Tibial nerve (tissue), 3 donors: ENCODE data around the gene COL4A6.

Experiments
- POLR2A ChIP-seq, 2 donors: fragments of 450-650 bp; IDR thresholded peaks; one replicate each; pipeline ENCODE4 v1.6.1; 2017; ENCODE audit warnings: antibody characterized with exemption in 2 of 2, mild to moderate bottlenecking in 2 of 2, moderate library complexity in 2 of 2
- TF ChIP-seq, protein P1 (sequence below), 5 experiments: fragments of 200-600 bp in 3 of 5; fragments of 450-650 bp in 2 of 5; sonication (generic) in 3 of 5; IDR thresholded peaks; one replicate each; pipeline ENCODE4 v1.5.1; 2016 to 2019; ENCODE audit warnings: antibody characterized with exemption in 5 of 5, mild to moderate bottlenecking in 3 of 5, moderate library complexity in 2 of 5

DNA sequence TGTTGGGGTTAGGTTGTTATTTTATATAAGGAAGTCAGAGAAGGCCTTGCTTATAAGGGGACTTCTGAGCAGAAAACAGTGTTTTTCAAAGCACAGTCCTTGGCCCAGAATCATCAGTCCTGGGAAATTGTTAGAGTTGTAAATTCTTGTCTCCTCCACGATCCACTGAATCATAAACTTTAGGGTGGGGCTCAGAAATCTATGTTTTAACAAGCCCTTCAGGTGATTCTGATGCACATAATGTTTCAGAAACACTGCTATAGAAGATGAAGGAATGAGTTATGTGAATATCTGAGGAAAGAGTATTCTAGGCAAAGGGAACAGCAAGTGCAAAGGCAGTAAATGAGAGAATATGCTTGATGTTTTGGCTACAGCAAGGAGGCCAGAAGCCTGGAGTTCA, 121.8 kb downstream of the COL4A6 start:
- TF ChIP-seq POLR2A (IDR thresholded peaks at IDR 0.05), result no peak
- TF ChIP-seq, protein P1, sequence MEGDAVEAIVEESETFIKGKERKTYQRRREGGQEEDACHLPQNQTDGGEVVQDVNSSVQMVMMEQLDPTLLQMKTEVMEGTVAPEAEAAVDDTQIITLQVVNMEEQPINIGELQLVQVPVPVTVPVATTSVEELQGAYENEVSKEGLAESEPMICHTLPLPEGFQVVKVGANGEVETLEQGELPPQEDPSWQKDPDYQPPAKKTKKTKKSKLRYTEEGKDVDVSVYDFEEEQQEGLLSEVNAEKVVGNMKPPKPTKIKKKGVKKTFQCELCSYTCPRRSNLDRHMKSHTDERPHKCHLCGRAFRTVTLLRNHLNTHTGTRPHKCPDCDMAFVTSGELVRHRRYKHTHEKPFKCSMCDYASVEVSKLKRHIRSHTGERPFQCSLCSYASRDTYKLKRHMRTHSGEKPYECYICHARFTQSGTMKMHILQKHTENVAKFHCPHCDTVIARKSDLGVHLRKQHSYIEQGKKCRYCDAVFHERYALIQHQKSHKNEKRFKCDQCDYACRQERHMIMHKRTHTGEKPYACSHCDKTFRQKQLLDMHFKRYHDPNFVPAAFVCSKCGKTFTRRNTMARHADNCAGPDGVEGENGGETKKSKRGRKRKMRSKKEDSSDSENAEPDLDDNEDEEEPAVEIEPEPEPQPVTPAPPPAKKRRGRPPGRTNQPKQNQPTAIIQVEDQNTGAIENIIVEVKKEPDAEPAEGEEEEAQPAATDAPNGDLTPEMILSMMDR (IDR thresholded peaks at IDR 0.05), result no peak
